MM.1S (cell line): ENCODE measurements around the gene NINJ2.

Experiments used
- EZH2 ChIP-seq: fragments of 300-600 bp; sonication (generic); optimal IDR thresholded peaks from 2 replicates; pipeline ENCODE3; 2017; ENCODE audit warnings: low read depth, mild to moderate bottlenecking, antibody characterized with exemption, low read length, mixed read lengths
- EZH2phosphoT487 ChIP-seq: fragments of 300-600 bp; sonication (generic); IDR thresholded peaks from 2 replicates; pipeline ENCODE4 v1.6.1; 2018; ENCODE audit warnings: antibody characterized with exemption, low read length
- TF ChIP-seq, protein P1 (sequence below): fragments of 300-600 bp; sonication (generic); IDR thresholded peaks from 2 replicates; pipeline ENCODE4 v1.5.1; 2016; ENCODE audit warnings: antibody characterized with exemption, low read length, mixed read lengths

DNA sequence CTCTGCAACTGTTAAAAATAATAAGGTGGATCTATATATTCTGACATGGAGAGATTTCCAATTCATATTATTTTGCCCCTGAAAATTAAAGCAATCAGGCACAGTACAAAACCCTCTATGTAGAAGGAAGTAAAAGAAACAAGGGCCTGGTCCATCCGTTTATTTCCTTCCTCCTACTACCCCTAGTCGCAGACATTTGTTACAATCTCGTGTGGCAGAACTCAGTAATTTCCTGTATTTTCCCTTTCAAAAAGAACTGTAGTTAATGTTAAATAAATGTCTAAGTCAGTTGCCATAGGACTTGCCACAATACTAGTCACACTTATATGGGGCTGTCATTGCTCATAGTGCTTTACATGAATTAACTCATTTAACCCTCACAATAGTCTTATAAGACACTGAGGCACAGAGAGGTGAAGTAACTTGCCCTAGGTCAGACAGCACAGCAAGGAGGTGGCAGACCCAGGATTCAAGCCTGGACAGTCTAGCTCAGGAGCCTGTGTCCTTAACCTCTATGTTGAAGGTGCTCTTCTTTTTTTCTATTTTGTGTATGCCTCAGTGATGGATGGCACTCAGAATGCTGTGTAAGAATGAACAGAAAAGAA is 24.2 kb downstream of the NINJ2 start:
- TF ChIP-seq, protein P1, sequence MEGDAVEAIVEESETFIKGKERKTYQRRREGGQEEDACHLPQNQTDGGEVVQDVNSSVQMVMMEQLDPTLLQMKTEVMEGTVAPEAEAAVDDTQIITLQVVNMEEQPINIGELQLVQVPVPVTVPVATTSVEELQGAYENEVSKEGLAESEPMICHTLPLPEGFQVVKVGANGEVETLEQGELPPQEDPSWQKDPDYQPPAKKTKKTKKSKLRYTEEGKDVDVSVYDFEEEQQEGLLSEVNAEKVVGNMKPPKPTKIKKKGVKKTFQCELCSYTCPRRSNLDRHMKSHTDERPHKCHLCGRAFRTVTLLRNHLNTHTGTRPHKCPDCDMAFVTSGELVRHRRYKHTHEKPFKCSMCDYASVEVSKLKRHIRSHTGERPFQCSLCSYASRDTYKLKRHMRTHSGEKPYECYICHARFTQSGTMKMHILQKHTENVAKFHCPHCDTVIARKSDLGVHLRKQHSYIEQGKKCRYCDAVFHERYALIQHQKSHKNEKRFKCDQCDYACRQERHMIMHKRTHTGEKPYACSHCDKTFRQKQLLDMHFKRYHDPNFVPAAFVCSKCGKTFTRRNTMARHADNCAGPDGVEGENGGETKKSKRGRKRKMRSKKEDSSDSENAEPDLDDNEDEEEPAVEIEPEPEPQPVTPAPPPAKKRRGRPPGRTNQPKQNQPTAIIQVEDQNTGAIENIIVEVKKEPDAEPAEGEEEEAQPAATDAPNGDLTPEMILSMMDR, result no peak
- TF ChIP-seq EZH2phosphoT487, result no peak
- TF ChIP-seq EZH2, result no peak
